ENCODE measurements around the gene DDC. TPM values are rescaled to one million over a fixed set of nuclear protein-coding genes. Genes with fewer than 3 reads are reported as not detected.

Gene DDC
- total and polyA plus RNA-seq, 4 donors: 27.2 to 74.9 (median 58.6) TPM

- TF ChIP-seq GABPA (IDR thresholded peaks at IDR 0.05 in 1 of 2, conservative IDR thresholded peaks at IDR 0.05 in 1 of 2) (no peak), SP1 (IDR thresholded peaks at IDR 0.05) (no peak), FOXA2 (IDR thresholded peaks at IDR 0.05) (no peak)
- TF ChIP-seq, protein P1, sequence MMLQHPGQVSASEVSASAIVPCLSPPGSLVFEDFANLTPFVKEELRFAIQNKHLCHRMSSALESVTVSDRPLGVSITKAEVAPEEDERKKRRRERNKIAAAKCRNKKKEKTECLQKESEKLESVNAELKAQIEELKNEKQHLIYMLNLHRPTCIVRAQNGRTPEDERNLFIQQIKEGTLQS (IDR thresholded peaks at IDR 0.05): no peak
Measured at GRCh38 chr7:50495746-50496145, 69.5 kb downstream of the DDC start (continued).

GRCh38 chr7:50492770-50493519 lies 72.3 kb downstream of the DDC start:
- WGBS: 95% methylated on average over 30 of the region's 30 CpGs
- DNase-seq (ENCODE audit: low spot score): no peak
- Histone ChIP-seq H3K9ac (ENCODE audit: low read depth in 1 of 2, low read length in 2 of 2) (no peak overlapping the region), H3K4me1 (ENCODE audit: control insufficient read depth in 4 of 4, insufficient read depth in 4 of 4, low read length in 3 of 4) (peaks cover 0 to 2% (median 0%) of the 10 kb centered on the region in 4 donors), H3K36me3 (ENCODE audit: control insufficient read depth in 4 of 4, insufficient read depth in 3 of 4, low read depth in 1 of 4, low read length in 3 of 4) (no peaks in the 10 kb centered on the region), H3K9me3 (ENCODE audit: control insufficient read depth in 4 of 4, low read length in 3 of 4) (no peaks in the 10 kb centered on the region), H3K27ac (ENCODE audit: low read depth in 1 of 2, low read length in 2 of 2) (no peak overlapping the region), H3K27me3 (ENCODE audit: control insufficient read depth in 4 of 4, insufficient read depth in 4 of 4, low read length in 3 of 4) (no peaks in the 10 kb centered on the region), H3K4me3 (ENCODE audit: low read depth in 1 of 3, low read length in 3 of 3) (no peak overlapping the region)
- TF ChIP-seq SP1 (IDR thresholded peaks at IDR 0.05) (no peak), TAF1 (conservative IDR thresholded peaks at IDR 0.05) (no peak), HNF4G (IDR thresholded peaks at IDR 0.05) (no peak), NR2F2 (IDR thresholded peaks at IDR 0.05) (no peak)
- TF ChIP-seq, protein P1 (IDR thresholded peaks at IDR 0.05): no peak
- TF ChIP-seq, protein P2, sequence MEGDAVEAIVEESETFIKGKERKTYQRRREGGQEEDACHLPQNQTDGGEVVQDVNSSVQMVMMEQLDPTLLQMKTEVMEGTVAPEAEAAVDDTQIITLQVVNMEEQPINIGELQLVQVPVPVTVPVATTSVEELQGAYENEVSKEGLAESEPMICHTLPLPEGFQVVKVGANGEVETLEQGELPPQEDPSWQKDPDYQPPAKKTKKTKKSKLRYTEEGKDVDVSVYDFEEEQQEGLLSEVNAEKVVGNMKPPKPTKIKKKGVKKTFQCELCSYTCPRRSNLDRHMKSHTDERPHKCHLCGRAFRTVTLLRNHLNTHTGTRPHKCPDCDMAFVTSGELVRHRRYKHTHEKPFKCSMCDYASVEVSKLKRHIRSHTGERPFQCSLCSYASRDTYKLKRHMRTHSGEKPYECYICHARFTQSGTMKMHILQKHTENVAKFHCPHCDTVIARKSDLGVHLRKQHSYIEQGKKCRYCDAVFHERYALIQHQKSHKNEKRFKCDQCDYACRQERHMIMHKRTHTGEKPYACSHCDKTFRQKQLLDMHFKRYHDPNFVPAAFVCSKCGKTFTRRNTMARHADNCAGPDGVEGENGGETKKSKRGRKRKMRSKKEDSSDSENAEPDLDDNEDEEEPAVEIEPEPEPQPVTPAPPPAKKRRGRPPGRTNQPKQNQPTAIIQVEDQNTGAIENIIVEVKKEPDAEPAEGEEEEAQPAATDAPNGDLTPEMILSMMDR (IDR thresholded peaks at IDR 0.05; ENCODE audit: low read depth, low read length, missing input control): no peak

DNA sequence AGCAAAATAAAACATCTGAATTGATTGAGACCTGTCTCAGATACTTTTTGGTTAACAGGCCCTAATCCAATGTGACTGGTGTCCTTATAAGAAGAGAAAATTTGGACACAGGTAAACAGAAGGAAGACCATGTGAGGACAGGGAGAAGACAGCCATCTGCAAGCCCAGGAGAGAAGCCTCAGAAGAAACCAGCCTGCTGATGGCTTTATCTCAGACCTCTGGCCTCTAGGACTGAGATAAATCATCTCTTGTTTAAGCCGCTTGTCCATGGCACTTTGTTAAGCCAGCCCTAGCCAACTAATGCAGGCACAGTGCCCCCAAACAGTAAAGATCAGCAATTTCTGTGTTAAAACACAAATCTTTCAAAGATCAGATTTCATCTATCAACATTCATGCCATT lies 73.3 kb downstream of the DDC start:
- 96% methylated on average over 1 of the region's 1 CpG for WGBS
- TF ChIP-seq, protein P3, sequence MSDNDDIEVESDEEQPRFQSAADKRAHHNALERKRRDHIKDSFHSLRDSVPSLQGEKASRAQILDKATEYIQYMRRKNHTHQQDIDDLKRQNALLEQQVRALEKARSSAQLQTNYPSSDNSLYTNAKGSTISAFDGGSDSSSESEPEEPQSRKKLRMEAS (IDR thresholded peaks at IDR 0.05): no peak
- TF ChIP-seq JUND (IDR thresholded peaks at IDR 0.05) (no peak), FOXA2 (IDR thresholded peaks at IDR 0.05) (no peak), REST (IDR thresholded peaks at IDR 0.05) (no peak), SP1 (IDR thresholded peaks at IDR 0.05) (no peak), RAD21 (IDR thresholded peaks at IDR 0.05) (no peak), FOXA1 (IDR thresholded peaks at IDR 0.05) (no peak), EGR1 (IDR thresholded peaks at IDR 0.05; ENCODE audit: low read depth in 2 of 2) (no peak)
- TF ChIP-seq, protein P1 (IDR thresholded peaks at IDR 0.05): no peak
- Histone ChIP-seq H3K27me3 (ENCODE audit: control insufficient read depth in 4 of 4, insufficient read depth in 4 of 4, low read length in 3 of 4) (no peaks in the 10 kb centered on the region), H3K9me3 (ENCODE audit: control insufficient read depth in 4 of 4, low read length in 3 of 4) (no peaks in the 10 kb centered on the region), H3K9ac (ENCODE audit: low read depth in 1 of 2, low read length in 2 of 2) (no peak overlapping the region), H3K27ac (ENCODE audit: low read depth in 1 of 2, low read length in 2 of 2) (no peak overlapping the region), H3K4me3 (ENCODE audit: low read depth in 1 of 3, low read length in 3 of 3) (no peak overlapping the region), H3K36me3 (ENCODE audit: control insufficient read depth in 4 of 4, insufficient read depth in 3 of 4, low read depth in 1 of 4, low read length in 3 of 4) (no peaks in the 10 kb centered on the region), H3K4me1 (ENCODE audit: control insufficient read depth in 4 of 4, insufficient read depth in 4 of 4, low read length in 3 of 4) (peaks cover 0 to 2% (median 0%) of the 10 kb centered on the region in 4 donors)
- DNase-seq (ENCODE audit: low spot score): no peak
